OCI-LY7 (cell line): Measurements from ENCODE around the gene AUTS2. TPM values are rescaled to one million over a fixed set of nuclear protein-coding genes. Genes with fewer than 3 reads are reported as not detected.

Experiments used
- BruUV-seq: library from RNA; stranded (reverse); fragments of 400-500 nt; replicated peaks from 2 replicates; lab custom pipeline; 2021; lab: Mats Ljungman, UMichigan
- CTCF ChIA-PET: fragments of 300-600 bp; sonication (Branson Sonifier 250); formaldehyde crosslinking; loops from one replicate; lab custom pipeline; 2022; ENCODE audit warnings: antibody characterized with exemption; ENCODE audit not compliant: unreplicated experiment; lab: Charles Lee
- POLR2A ChIA-PET: fragments of 300-600 bp; sonication (Branson Sonifier 250); formaldehyde crosslinking; loops from one replicate; lab custom pipeline; 2022; ENCODE audit warnings: antibody characterized with exemption; lab: Charles Lee
- DNase-seq: peaks from one replicate; pipeline ENCODE4 v3.0.0-alpha.2; 2015; ENCODE audit warnings: low spot score
- H2AFZ ChIP-seq: fragments of 200-600 bp; sonication (generic), shearing (Covaris generic); 2 replicates; pipeline ENCODE4 v1.6.1; 2014; ENCODE audit warnings: mild to moderate bottlenecking, antibody characterized with exemption, low read length, moderate library complexity
- H3K27ac ChIP-seq: fragments of 200-600 bp; sonication (generic); 2 replicates; pipeline ENCODE4 v1.5.1; 2014; ENCODE audit warnings: mixed run types, low read depth, mild to moderate bottlenecking, moderate library complexity, low read length, inconsistent platforms; ENCODE audit not compliant: poor library complexity, severe bottlenecking
- H3K36me3 ChIP-seq: fragments of 200-600 bp; sonication (generic); 2 replicates; pipeline ENCODE4 v1.6.1; 2014; ENCODE audit warnings: mild to moderate bottlenecking, antibody characterized with exemption, low read length, moderate library complexity, mixed read lengths; ENCODE audit not compliant: insufficient read depth
- H3K4me1 ChIP-seq: fragments of 200-600 bp; sonication (generic); 2 replicates; pipeline ENCODE4 v1.5.1; 2014; ENCODE audit warnings: mild to moderate bottlenecking, low read length; ENCODE audit not compliant: insufficient read depth, poor library complexity, severe bottlenecking
- H3K4me2 ChIP-seq: fragments of 200-600 bp; sonication (generic); 2 replicates; pipeline ENCODE4 v1.6.1; 2014; ENCODE audit warnings: mild to moderate bottlenecking, low read length
- H3K4me3 ChIP-seq: fragments of 200-600 bp; sonication (generic); 2 replicates; pipeline ENCODE4 v1.5.1; 2014; ENCODE audit warnings: mild to moderate bottlenecking, low read depth, low read length; ENCODE audit not compliant: poor library complexity, severe bottlenecking
- H3K79me2 ChIP-seq: fragments of 200-600 bp; sonication (generic); 2 replicates; pipeline ENCODE4 v1.6.1; 2016; ENCODE audit warnings: low read depth, mild to moderate bottlenecking, low read length, moderate library complexity, mixed read lengths; ENCODE audit not compliant: insufficient read depth
- H3K9me2 ChIP-seq: fragments of 200-600 bp; sonication (generic); 2 replicates; pipeline ENCODE4 v1.6.1; 2016; ENCODE audit warnings: mild to moderate bottlenecking, low read length, mixed read lengths; ENCODE audit not compliant: insufficient read depth
- H3K9me3 ChIP-seq: fragments of 200-600 bp; sonication (generic); 2 replicates; pipeline ENCODE4 v1.6.1; 2014; ENCODE audit warnings: mild to moderate bottlenecking, mixed run types, low read length, mixed read lengths
- H4K20me1 ChIP-seq: fragments of 200-600 bp; sonication (generic); 2 replicates; pipeline ENCODE4 v1.6.1; 2014; ENCODE audit warnings: mild to moderate bottlenecking, antibody characterized with exemption, low read length, moderate library complexity, mixed read lengths; ENCODE audit not compliant: insufficient read depth
- EZH2phosphoT487 ChIP-seq: fragments of 200-600 bp; sonication (generic); IDR thresholded peaks from 2 replicates; pipeline ENCODE4 v1.6.1; 2018; ENCODE audit warnings: low read depth, borderline replicate concordance, mild to moderate bottlenecking, mixed run types, antibody characterized with exemption, low read length, moderate library complexity, mixed read lengths
- intact Hi-C: fragments of 100-400 bp; cut with micrococcal nuclease; formaldehyde crosslinking; loops from one replicate; pipeline ENCODE4 v1.10.0; 2022; ENCODE audit not compliant: unreplicated experiment
- total RNA-seq, 2 experiments: library from RNA; depleted of rRNA in 1 of 2; stranded (reverse); fragments of >200 nt in 1 of 2; shearing (Covaris generic) in 1 of 2; gene quantifications; 2 replicates each; pipeline ENCODE4 v1.2.3, GENCODE V29; 2014 to 2022
- TF ChIP-seq, protein P1 (sequence below): fragments of 200-600 bp; sonication (generic); conservative IDR thresholded peaks from 2 replicates; pipeline ENCODE4 v1.5.1; 2014; ENCODE audit warnings: mild to moderate bottlenecking, antibody characterized with exemption, low read length, moderate library complexity, mixed read lengths

Gene AUTS2
- total RNA-seq, 2 experiments from 2014 or later: 37.9 to 78.5 TPM

GRCh38 chr7:69787736-69788431, 189.6 kb downstream of the AUTS2 start:
- DNase-seq: no peak
- peaks cover 5% of the 10 kb centered on the region; the same call in 1 of the 2 replicates for H3K9me3 ChIP-seq
- peaks cover 33% of the 10 kb centered on the region for H3K4me1 ChIP-seq
- no peaks in the 10 kb centered on the region for H3K9me2 ChIP-seq
- intact Hi-C loops: no loop called here
- TF ChIP-seq, protein P1, sequence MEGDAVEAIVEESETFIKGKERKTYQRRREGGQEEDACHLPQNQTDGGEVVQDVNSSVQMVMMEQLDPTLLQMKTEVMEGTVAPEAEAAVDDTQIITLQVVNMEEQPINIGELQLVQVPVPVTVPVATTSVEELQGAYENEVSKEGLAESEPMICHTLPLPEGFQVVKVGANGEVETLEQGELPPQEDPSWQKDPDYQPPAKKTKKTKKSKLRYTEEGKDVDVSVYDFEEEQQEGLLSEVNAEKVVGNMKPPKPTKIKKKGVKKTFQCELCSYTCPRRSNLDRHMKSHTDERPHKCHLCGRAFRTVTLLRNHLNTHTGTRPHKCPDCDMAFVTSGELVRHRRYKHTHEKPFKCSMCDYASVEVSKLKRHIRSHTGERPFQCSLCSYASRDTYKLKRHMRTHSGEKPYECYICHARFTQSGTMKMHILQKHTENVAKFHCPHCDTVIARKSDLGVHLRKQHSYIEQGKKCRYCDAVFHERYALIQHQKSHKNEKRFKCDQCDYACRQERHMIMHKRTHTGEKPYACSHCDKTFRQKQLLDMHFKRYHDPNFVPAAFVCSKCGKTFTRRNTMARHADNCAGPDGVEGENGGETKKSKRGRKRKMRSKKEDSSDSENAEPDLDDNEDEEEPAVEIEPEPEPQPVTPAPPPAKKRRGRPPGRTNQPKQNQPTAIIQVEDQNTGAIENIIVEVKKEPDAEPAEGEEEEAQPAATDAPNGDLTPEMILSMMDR: no peak
- no peak for TF ChIP-seq EZH2phosphoT487
- no peak overlapping the region for H3K4me2 ChIP-seq
- no peak overlapping the region for H3K4me3 ChIP-seq
- no peaks in the 10 kb centered on the region for H4K20me1 ChIP-seq
- POLR2A ChIA-PET: interaction anchor here (0.5 to 2.5 kb wide), 4 partner anchors 13 to 349 kb away, joined by 4 to 7 read pairs (median 4); no protein-coding TSS in a partner anchor
- BruUV-seq: no TSS peak
- H3K27ac ChIP-seq: no peak overlapping the region
- no peak overlapping the region for H2AFZ ChIP-seq
- H3K36me3 ChIP-seq: peaks cover 5% of the 10 kb centered on the region
- CTCF ChIA-PET: no interaction called here
- peaks cover 32% of the 10 kb centered on the region; the same call in 1 of the 2 replicates for H3K79me2 ChIP-seq

DNA sequence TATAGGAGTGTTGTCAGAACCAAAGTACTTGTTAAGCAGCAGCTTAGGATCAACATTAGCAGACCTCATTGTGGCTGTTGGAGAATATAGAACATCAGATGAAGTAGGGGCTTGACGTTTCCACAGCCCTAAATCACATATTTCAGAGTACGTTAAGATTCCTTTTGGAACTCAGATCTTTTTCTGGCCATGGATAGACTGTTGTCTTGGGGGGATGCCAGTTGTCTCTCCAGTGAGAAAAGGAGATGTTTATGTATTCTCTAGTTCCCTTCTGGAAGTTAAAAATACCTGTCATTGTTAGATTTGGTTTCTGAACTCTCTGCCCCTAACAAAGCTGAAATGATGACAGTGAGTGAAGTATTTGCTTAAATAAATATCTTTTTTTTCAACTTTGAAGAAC, 191.3 kb downstream of the AUTS2 start:
- Histone ChIP-seq H3K36me3 (peaks cover 5% of the 10 kb centered on the region), H3K4me1 (peaks cover 38% of the 10 kb centered on the region), H3K27ac (no peak overlapping the region), H3K4me2 (peak overlapping the region; percentile 16), H3K9me3 (peaks cover 5% of the 10 kb centered on the region; the same call in 1 of the 2 replicates), H3K9me2 (no peaks in the 10 kb centered on the region), H2AFZ (no peak overlapping the region), H3K79me2 (peaks cover 22% of the 10 kb centered on the region; the same call in 1 of the 2 replicates), H4K20me1 (no peaks in the 10 kb centered on the region; the same call in 1 of the 2 replicates), H3K4me3 (no peak overlapping the region)
- ChIA-PET POLR2A (interaction anchor here (1.1 to 2.5 kb wide), 5 partner anchors 9 to 234 kb away, joined by 3 to 8 read pairs (median 7); no protein-coding TSS in a partner anchor), CTCF (no interaction called here)
- no peak for DNase-seq
- TF ChIP-seq, protein P1: no peak
- no peak for TF ChIP-seq EZH2phosphoT487
- intact Hi-C loops: no loop called here
- BruUV-seq: no TSS peak
